ENCODE data around the gene MYL7. TPM values are rescaled to one million over a fixed set of nuclear protein-coding genes. Genes with fewer than 3 reads are reported as not detected.

Gene MYL7
- total and polyA plus RNA-seq, 9 of the 15 experiments (the other 6 are each of a cell fraction or from before 2014, with no cell fraction given): not detected

DNA sequence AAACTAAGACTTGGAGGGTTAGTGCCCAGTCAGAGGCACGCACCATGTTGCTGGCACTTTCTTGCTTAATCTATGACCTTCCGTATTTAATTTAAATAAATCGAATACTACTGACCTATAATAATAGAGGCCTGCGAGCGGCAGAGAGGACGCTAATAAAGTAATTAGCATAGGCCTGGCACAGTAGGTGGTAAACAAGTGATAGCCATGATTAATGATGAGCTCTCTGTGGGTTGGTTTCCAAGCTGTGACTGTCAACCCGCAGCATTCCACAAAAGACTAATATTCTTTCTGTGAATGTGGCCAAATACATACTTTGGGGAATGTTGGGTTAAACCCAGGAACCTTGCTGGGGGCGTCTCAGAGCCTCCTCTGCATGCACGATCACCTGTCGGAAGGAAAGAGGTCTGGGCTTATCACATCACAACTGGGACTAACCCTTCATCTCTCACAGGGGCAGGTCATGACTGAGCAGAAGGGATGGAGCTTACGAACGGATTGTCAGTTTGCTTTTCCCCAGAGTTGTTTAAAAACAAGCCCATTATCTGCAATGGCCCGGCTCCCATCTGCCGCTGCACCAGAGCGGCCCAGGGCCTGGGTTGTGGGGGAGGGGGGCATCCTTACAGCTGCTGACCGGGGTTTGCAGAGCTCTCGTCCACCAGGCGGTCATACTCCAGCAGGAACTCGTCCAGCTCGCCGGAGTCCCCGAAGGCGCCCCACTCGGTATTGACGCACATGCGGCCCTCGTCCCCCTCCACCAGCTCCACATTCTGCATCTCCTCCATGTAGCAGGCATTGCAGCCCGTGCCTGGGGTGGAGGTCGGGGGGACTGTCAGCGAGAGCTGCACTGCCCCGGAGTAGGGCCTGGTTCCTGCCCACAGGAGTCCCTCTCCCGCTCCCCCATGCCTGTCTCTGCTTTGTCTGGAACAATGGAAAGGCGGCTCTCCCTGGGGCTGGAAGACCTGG, 6.2 kb upstream of the MYL7 start (continued):
- TF ChIP-seq, protein P1, sequence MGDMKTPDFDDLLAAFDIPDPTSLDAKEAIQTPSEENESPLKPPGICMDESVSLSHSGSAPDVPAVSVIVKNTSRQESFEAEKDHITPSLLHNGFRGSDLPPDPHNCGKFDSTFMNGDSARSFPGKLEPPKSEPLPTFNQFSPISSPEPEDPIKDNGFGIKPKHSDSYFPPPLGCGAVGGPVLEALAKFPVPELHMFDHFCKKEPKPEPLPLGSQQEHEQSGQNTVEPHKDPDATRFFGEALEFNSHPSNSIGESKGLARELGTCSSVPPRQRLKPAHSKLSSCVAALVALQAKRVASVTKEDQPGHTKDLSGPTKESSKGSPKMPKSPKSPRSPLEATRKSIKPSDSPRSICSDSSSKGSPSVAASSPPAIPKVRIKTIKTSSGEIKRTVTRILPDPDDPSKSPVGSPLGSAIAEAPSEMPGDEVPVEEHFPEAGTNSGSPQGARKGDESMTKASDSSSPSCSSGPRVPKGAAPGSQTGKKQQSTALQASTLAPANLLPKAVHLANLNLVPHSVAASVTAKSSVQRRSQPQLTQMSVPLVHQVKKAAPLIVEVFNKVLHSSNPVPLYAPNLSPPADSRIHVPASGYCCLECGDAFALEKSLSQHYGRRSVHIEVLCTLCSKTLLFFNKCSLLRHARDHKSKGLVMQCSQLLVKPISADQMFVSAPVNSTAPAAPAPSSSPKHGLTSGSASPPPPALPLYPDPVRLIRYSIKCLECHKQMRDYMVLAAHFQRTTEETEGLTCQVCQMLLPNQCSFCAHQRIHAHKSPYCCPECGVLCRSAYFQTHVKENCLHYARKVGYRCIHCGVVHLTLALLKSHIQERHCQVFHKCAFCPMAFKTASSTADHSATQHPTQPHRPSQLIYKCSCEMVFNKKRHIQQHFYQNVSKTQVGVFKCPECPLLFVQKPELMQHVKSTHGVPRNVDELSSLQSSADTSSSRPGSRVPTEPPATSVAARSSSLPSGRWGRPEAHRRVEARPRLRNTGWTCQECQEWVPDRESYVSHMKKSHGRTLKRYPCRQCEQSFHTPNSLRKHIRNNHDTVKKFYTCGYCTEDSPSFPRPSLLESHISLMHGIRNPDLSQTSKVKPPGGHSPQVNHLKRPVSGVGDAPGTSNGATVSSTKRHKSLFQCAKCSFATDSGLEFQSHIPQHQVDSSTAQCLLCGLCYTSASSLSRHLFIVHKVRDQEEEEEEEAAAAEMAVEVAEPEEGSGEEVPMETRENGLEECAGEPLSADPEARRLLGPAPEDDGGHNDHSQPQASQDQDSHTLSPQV (IDR thresholded peaks at IDR 0.05): peak; percentile 36
- peak; percentile 65; the same call in 1 of the 2 replicates for TF ChIP-seq NBN (IDR thresholded peaks at IDR 0.05; ENCODE audit: low read depth)
- TF ChIP-seq CXXC5 (CRISPR knock-in tag; IDR thresholded peaks at IDR 0.05): peak; percentile 60
- peak; percentile 88 for TF ChIP-seq RNF2 (IDR thresholded peaks at IDR 0.05)
- TF ChIP-seq ARID1B (IDR thresholded peaks at IDR 0.05): peak; percentile 90
- no peak for TF ChIP-seq ZFPM2 (CRISPR knock-in tag; IDR thresholded peaks at IDR 0.05)
- TF ChIP-seq, protein P2, sequence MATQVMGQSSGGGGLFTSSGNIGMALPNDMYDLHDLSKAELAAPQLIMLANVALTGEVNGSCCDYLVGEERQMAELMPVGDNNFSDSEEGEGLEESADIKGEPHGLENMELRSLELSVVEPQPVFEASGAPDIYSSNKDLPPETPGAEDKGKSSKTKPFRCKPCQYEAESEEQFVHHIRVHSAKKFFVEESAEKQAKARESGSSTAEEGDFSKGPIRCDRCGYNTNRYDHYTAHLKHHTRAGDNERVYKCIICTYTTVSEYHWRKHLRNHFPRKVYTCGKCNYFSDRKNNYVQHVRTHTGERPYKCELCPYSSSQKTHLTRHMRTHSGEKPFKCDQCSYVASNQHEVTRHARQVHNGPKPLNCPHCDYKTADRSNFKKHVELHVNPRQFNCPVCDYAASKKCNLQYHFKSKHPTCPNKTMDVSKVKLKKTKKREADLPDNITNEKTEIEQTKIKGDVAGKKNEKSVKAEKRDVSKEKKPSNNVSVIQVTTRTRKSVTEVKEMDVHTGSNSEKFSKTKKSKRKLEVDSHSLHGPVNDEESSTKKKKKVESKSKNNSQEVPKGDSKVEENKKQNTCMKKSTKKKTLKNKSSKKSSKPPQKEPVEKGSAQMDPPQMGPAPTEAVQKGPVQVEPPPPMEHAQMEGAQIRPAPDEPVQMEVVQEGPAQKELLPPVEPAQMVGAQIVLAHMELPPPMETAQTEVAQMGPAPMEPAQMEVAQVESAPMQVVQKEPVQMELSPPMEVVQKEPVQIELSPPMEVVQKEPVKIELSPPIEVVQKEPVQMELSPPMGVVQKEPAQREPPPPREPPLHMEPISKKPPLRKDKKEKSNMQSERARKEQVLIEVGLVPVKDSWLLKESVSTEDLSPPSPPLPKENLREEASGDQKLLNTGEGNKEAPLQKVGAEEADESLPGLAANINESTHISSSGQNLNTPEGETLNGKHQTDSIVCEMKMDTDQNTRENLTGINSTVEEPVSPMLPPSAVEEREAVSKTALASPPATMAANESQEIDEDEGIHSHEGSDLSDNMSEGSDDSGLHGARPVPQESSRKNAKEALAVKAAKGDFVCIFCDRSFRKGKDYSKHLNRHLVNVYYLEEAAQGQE (IDR thresholded peaks at IDR 0.05; ENCODE audit: borderline replicate concordance): peak; percentile 28; the same call in 1 of the 2 replicates
- TF ChIP-seq, protein P2 (CRISPR knock-in tag; IDR thresholded peaks at IDR 0.05; ENCODE audit: low read depth): no peak
- TF ChIP-seq KDM1A (IDR thresholded peaks at IDR 0.05): peak; percentile 86 to 92
- TF ChIP-seq PRMT5 (CRISPR knock-in tag; IDR thresholded peaks at IDR 0.05): no peak
- peak; percentile 54; the same call in 1 of the 2 replicates for TF ChIP-seq BCOR (IDR thresholded peaks at IDR 0.05)
- TF ChIP-seq ZNF436 (CRISPR knock-in tag; IDR thresholded peaks at IDR 0.05): no peak
- peak; percentile 48 for TF ChIP-seq MAFG (tag; conservative IDR thresholded peaks at IDR 0.05)
- TF ChIP-seq, protein P3, sequence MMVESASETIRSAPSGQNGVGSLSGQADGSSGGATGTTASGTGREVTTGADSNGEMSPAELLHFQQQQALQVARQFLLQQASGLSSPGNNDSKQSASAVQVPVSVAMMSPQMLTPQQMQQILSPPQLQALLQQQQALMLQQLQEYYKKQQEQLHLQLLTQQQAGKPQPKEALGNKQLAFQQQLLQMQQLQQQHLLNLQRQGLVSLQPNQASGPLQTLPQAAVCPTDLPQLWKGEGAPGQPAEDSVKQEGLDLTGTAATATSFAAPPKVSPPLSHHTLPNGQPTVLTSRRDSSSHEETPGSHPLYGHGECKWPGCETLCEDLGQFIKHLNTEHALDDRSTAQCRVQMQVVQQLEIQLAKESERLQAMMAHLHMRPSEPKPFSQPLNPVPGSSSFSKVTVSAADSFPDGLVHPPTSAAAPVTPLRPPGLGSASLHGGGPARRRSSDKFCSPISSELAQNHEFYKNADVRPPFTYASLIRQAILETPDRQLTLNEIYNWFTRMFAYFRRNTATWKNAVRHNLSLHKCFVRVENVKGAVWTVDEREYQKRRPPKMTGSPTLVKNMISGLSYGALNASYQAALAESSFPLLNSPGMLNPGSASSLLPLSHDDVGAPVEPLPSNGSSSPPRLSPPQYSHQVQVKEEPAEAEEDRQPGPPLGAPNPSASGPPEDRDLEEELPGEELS (CRISPR knock-in tag; IDR thresholded peaks at IDR 0.05; ENCODE audit: borderline replicate concordance): no peak
